ENCODE measurements around the gene RYR1.
"Not testable (repeated sequence)": the region's sequence is repeated elsewhere in the genome, so short reads cannot be mapped to it uniquely, and the experiment has no call there.

DNA sequence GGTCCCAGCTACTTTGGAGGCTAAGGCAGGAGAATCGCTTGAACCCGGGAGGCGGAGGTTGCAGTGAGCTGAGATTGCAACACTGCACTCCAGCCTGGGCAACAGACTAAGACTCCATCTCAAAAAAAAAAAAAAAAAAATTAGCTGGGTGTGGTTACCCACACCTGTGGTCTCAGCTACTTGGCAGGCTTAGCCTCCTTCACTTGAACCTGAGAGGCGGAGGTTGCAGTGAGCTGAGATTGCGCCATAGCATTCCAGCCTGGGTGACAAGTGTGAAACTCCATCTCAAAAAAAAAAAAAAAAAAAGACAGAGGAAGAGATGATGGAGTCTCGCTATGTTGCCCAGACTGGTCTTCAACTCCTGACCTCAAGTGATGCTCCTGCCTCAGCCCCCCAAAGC is 145.8 kb downstream of the RYR1 start:
- TF ChIP-seq, protein P1, sequence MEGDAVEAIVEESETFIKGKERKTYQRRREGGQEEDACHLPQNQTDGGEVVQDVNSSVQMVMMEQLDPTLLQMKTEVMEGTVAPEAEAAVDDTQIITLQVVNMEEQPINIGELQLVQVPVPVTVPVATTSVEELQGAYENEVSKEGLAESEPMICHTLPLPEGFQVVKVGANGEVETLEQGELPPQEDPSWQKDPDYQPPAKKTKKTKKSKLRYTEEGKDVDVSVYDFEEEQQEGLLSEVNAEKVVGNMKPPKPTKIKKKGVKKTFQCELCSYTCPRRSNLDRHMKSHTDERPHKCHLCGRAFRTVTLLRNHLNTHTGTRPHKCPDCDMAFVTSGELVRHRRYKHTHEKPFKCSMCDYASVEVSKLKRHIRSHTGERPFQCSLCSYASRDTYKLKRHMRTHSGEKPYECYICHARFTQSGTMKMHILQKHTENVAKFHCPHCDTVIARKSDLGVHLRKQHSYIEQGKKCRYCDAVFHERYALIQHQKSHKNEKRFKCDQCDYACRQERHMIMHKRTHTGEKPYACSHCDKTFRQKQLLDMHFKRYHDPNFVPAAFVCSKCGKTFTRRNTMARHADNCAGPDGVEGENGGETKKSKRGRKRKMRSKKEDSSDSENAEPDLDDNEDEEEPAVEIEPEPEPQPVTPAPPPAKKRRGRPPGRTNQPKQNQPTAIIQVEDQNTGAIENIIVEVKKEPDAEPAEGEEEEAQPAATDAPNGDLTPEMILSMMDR (IDR thresholded peaks at IDR 0.05; ENCODE audit: insufficient read depth, low read depth, low read length): not testable (repeated sequence)
- not testable (repeated sequence) for TF ChIP-seq EZH2 (IDR thresholded peaks at IDR 0.05; ENCODE audit: insufficient read depth, low read length)

All from astrocyte (in vitro differentiated cells and primary cell).